HepG2 (cell line): ENCODE data around the gene NUDT3. TPM values are rescaled to one million over a fixed set of nuclear protein-coding genes. Genes with fewer than 3 reads are reported as not detected.

Experiments
- EEA1 ChIP-seq: sonication (generic); formaldehyde crosslinking; IDR thresholded peaks from 2 replicates; pipeline ENCODE4 v1.5.1; 2020; ENCODE audit warnings: mild to moderate bottlenecking, missing genetic modification reagents, borderline replicate concordance
- ETV5 ChIP-seq: IDR thresholded peaks from 2 replicates; pipeline ENCODE4 v1.6.1; 2018; ENCODE audit warnings: missing biosample characterization, missing genetic modification reagents, inconsistent platforms, borderline replicate concordance
- HNRNPK ChIP-seq: fragments of 200-400 bp; formaldehyde crosslinking; IDR thresholded peaks from 2 replicates; pipeline ENCODE4 v1.6.1; 2018; ENCODE audit warnings: low read length, low read depth, moderate library complexity, mild to moderate bottlenecking; ENCODE audit not compliant: poor library complexity, severe bottlenecking
- HOXA3 ChIP-seq: sonication (generic); formaldehyde crosslinking; IDR thresholded peaks from 2 replicates; pipeline ENCODE4 v1.5.0; 2020; ENCODE audit warnings: missing genetic modification reagents
- ISX ChIP-seq: sonication (generic); formaldehyde crosslinking; conservative IDR thresholded peaks from 2 replicates; pipeline ENCODE4 v1.5.0; 2020; ENCODE audit warnings: missing genetic modification reagents
- MIER2 ChIP-seq: IDR thresholded peaks from 2 replicates; pipeline ENCODE4 v1.6.1; 2016; ENCODE audit warnings: missing biosample characterization, missing genetic modification reagents
- ZFP1 ChIP-seq: IDR thresholded peaks from 2 replicates; pipeline ENCODE4 v1.6.1; 2016
- ZNF782 ChIP-seq: sonication (generic); formaldehyde crosslinking; IDR thresholded peaks from 2 replicates; pipeline ENCODE4 v1.4.0; 2020; ENCODE audit warnings: missing genetic modification reagents, mild to moderate bottlenecking, borderline replicate concordance
- polyA plus RNA-seq, 8 experiments: library from polyadenylated mRNA; depleted of rRNA in 3 of 8; stranded (reverse) in 7 of 8; unstranded in 1 of 8; fragments of >200 nt; fragmentation: Illumina TruSeq in 4 of 8; extraction: Trizol in 4 of 8; gene quantifications; 2 replicates each; pipeline versions ENCODE4 v1.2.1 to v1.2.3, GENCODE V29; 2011 to 2016; ENCODE audit warnings: low read depth in 4 of 8, missing spikeins in 1 of 8, mixed read lengths in 1 of 8; ENCODE audit not compliant: insufficient read depth in 1 of 8
- total RNA-seq, 5 experiments: library from RNA; depleted of rRNA; stranded (reverse); fragments of >200 nt; fragmentation: Illumina TruSeq; extraction: Trizol; gene quantifications; 2 replicates each; pipeline ENCODE4 v1.2.3, GENCODE V29; 2016; ENCODE audit warnings: low read depth in 1 of 5
- TF ChIP-seq, protein P1 (sequence below): sonication (generic); formaldehyde crosslinking; IDR thresholded peaks from 2 replicates; pipeline ENCODE4 v1.4.0; 2020; ENCODE audit warnings: mild to moderate bottlenecking, missing genetic modification reagents
- TF ChIP-seq, protein P2 (sequence below): sonication (generic); formaldehyde crosslinking; IDR thresholded peaks from 2 replicates; pipeline ENCODE4 v1.4.0; 2020; ENCODE audit warnings: missing genetic modification reagents
- TF ChIP-seq, protein P3 (sequence below): sonication (generic); formaldehyde crosslinking; IDR thresholded peaks from 2 replicates; pipeline ENCODE4 v1.5.0; 2020; ENCODE audit warnings: missing genetic modification reagents
- TF ChIP-seq, protein P4 (sequence below): sonication (generic); formaldehyde crosslinking; IDR thresholded peaks from 2 replicates; pipeline ENCODE4 v1.4.0; 2020; ENCODE audit warnings: missing genetic modification reagents; ENCODE audit errors: not compliant biosample characterization

Gene NUDT3
- total and polyA plus RNA-seq, 2 of the 13 experiments (the other 11 are each of a cell fraction or from before 2014, with no cell fraction given), result 20.2 to 20.6 TPM

DNA sequence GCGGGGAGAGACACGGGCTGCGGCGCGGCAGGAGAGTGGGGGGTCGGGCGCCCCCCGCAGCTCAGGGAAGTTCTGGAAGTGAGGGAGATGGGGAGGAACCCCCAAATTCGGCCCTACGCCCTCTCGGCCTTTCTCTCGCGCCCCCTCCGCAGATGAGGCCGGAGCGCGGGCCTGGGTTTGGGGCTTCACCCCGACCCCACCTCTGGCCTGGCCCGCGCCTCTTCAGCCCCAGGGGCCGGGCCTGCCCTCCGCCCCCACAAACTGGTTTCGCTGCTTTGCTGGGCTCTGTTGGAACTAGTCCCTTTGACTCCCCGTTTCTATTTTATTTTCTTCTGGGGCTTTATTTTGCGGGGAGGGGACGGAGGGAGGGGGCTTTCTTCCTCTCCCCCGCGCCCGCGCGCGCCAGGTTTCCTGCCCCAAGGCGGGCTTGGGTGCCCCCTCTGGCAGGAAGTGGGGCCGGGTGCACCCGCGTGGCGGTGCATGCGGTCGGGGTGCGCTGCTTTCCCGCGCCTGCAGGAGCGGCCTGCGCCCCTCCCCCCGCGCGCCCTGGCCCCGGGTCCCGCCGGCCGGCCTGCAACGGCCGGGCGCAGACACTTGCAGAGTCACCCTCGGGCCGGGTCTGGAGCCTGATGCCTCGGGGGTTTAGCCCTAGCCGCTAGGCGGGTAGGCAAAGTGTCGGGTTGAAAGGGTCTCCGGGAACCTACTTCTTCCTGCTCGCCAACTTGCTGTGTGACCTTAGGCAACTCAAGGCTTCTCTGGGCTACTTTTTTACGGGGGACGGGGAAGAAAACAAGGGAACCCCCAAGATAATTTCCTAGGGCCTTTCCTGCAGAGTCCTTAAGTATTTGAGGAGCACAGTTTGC is 154.5 kb downstream of the NUDT3 start (continued):
- TF ChIP-seq, protein P1, sequence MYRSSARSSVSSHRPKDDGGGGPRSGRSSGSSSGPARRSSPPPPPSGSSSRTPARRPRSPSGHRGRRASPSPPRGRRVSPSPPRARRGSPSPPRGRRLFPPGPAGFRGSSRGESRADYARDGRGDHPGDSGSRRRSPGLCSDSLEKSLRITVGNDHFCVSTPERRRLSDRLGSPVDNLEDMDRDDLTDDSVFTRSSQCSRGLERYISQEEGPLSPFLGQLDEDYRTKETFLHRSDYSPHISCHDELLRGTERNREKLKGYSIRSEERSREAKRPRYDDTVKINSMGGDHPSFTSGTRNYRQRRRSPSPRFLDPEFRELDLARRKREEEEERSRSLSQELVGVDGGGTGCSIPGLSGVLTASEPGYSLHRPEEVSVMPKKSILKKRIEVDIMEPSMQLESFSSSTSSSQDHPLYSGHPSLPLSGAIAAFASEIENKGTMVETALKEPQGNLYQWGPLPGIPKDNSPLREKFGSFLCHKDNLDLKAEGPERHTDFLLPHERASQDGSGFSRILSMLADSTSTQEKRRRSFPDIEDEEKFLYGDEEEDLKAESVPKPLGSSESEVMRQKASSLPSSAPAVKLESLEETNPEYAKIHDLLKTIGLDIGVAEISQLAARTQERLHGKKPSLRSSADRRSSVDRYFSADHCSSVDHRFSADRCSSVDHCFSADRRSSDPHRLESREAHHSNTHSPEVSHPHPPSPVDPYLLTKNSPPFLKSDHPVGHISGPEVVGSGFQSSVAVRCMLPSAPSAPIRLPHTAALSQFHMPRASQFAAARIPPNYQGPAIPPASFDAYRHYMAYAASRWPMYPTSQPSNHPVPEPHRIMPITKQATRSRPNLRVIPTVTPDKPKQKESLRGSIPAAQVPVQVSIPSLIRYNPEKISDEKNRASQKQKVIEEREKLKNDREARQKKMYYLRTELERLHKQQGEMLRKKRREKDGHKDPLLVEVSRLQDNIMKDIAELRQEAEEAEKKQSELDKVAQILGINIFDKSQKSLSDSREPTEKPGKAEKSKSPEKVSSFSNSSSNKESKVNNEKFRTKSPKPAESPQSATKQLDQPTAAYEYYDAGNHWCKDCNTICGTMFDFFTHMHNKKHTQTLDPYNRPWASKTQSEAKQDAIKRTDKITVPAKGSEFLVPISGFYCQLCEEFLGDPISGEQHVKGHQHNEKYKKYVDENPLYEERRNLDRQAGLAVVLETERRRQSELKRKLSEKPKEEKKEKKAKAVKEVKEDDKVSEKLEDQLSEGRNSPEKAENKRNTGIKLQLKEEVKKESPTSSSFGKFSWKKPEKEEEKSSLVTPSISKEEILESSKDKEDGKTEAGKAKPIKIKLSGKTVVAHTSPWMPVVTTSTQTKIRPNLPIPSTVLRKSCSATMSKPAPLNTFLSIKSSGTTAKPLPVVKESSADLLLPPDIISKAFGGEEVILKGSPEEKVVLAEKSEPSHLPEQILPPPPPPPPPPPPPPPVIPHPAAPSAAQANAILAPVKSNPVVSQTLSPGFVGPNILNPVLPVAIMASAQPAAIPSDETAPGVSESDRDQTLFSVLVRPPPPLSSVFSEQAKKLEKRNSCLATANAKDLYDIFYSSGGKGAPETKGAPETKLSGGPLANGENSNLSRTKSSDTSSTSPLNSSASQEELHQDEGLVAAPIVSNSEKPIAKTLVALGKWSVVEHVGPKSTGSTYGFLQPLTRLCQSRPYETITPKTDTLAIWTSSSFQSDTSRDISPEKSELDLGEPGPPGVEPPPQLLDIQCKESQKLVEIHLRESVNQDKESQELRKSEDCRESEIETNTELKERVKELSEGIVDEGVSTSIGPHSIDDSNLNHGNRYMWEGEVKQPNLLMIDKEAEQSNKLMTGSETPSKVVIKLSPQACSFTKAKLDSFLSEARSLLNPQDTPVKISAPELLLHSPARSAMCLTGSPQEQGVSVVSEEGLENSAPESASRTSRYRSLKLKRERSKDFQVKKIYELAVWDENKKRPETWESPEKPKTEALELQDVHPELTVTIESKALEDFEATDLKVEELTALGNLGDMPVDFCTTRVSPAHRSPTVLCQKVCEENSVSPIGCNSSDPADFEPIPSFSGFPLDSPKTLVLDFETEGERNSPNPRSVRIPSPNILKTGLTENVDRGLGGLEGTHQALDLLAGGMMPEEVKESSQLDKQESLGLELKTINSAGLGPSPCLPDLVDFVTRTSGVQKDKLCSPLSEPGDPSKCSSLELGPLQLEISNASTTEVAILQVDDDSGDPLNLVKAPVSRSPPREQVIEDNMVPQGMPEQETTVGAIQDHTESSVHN (CRISPR knock-in tag), result peak; percentile 95; the same call in 1 of the 2 replicates
- TF ChIP-seq ZFP1 (peak; percentile 42; the same call in 1 of the 2 replicates), ISX (CRISPR knock-in tag) (peak; percentile 97), ZNF782 (CRISPR knock-in tag) (peak; percentile 62; the same call in 1 of the 2 replicates), HNRNPK (peak; percentile 74), EEA1 (CRISPR knock-in tag) (peak; percentile 99), HOXA3 (peak; percentile 95), MIER2 (peak; percentile 66; the same call in 1 of the 2 replicates), ETV5 (CRISPR knock-in tag) (peak; percentile 87)
- TF ChIP-seq, protein P2, sequence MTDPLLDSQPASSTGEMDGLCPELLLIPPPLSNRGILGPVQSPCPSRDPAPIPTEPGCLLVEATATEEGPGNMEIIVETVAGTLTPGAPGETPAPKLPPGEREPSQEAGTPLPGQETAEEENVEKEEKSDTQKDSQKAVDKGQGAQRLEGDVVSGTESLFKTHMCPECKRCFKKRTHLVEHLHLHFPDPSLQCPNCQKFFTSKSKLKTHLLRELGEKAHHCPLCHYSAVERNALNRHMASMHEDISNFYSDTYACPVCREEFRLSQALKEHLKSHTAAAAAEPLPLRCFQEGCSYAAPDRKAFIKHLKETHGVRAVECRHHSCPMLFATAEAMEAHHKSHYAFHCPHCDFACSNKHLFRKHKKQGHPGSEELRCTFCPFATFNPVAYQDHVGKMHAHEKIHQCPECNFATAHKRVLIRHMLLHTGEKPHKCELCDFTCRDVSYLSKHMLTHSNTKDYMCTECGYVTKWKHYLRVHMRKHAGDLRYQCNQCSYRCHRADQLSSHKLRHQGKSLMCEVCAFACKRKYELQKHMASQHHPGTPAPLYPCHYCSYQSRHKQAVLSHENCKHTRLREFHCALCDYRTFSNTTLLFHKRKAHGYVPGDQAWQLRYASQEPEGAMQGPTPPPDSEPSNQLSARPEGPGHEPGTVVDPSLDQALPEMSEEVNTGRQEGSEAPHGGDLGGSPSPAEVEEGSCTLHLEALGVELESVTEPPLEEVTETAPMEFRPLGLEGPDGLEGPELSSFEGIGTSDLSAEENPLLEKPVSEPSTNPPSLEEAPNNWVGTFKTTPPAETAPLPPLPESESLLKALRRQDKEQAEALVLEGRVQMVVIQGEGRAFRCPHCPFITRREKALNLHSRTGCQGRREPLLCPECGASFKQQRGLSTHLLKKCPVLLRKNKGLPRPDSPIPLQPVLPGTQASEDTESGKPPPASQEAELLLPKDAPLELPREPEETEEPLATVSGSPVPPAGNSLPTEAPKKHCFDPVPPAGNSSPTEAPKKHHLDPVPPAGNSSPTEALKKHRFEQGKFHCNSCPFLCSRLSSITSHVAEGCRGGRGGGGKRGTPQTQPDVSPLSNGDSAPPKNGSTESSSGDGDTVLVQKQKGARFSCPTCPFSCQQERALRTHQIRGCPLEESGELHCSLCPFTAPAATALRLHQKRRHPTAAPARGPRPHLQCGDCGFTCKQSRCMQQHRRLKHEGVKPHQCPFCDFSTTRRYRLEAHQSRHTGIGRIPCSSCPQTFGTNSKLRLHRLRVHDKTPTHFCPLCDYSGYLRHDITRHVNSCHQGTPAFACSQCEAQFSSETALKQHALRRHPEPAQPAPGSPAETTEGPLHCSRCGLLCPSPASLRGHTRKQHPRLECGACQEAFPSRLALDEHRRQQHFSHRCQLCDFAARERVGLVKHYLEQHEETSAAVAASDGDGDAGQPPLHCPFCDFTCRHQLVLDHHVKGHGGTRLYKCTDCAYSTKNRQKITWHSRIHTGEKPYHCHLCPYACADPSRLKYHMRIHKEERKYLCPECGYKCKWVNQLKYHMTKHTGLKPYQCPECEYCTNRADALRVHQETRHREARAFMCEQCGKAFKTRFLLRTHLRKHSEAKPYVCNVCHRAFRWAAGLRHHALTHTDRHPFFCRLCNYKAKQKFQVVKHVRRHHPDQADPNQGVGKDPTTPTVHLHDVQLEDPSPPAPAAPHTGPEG (CRISPR knock-in tag), result peak; percentile 99
- TF ChIP-seq, protein P3, sequence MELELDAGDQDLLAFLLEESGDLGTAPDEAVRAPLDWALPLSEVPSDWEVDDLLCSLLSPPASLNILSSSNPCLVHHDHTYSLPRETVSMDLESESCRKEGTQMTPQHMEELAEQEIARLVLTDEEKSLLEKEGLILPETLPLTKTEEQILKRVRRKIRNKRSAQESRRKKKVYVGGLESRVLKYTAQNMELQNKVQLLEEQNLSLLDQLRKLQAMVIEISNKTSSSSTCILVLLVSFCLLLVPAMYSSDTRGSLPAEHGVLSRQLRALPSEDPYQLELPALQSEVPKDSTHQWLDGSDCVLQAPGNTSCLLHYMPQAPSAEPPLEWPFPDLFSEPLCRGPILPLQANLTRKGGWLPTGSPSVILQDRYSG, result peak; percentile 99
- TF ChIP-seq, protein P4, sequence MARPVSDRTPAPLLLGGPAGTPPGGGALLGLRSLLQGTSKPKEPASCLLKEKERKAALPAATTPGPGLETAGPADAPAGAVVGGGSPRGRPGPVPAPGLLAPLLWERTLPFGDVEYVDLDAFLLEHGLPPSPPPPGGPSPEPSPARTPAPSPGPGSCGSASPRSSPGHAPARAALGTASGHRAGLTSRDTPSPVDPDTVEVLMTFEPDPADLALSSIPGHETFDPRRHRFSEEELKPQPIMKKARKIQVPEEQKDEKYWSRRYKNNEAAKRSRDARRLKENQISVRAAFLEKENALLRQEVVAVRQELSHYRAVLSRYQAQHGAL (CRISPR knock-in tag), result peak; percentile 91
